ENCODE data around the gene ATP2A2.
A peak's percentile ranks its signal among the peaks of the same experiment; 100 is the strongest.

The ATP2A2 gene

GRCh38 chr12:110347767-110348166 is 66.7 kb downstream of the ATP2A2 start:
- H3K27ac ChIP-seq = no peak overlapping the region

DNA sequence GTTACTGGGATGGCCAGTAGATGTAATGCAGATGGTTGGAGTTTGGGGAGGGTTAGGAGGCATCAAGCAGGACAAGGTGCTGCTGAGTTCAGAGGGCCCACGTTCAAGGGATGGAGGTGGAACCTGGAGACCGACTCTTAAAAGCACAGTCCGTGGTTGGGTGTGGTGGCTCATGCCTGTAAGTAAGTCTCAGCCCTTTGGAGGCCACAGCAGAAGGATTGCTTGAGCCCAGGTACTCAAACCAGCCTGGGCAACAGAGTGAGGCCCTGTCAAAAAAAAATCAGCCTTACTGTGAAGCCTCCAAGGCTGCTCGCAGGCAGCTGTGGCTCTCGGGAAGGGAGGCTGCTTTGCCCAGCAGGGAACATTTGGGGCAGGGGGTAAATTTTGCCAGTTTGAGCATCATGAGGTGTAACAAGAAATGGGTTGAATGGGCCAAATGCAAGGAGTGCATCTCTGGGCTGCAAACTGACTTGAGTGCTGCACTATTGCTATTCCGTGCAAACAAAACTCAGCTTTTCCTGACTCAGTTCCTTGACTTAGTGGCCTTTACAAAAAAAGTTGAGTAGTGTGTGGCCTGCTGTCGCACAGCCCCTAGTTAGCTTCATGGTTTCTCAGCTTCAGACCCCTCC is 67.5 kb downstream of the ATP2A2 start:
- H3K4me3 ChIP-seq = no peak overlapping the region
- TF ChIP-seq, protein P1, sequence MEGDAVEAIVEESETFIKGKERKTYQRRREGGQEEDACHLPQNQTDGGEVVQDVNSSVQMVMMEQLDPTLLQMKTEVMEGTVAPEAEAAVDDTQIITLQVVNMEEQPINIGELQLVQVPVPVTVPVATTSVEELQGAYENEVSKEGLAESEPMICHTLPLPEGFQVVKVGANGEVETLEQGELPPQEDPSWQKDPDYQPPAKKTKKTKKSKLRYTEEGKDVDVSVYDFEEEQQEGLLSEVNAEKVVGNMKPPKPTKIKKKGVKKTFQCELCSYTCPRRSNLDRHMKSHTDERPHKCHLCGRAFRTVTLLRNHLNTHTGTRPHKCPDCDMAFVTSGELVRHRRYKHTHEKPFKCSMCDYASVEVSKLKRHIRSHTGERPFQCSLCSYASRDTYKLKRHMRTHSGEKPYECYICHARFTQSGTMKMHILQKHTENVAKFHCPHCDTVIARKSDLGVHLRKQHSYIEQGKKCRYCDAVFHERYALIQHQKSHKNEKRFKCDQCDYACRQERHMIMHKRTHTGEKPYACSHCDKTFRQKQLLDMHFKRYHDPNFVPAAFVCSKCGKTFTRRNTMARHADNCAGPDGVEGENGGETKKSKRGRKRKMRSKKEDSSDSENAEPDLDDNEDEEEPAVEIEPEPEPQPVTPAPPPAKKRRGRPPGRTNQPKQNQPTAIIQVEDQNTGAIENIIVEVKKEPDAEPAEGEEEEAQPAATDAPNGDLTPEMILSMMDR (IDR thresholded peaks at IDR 0.05) = no peak
- DNase-seq (ENCODE audit: low spot score) = peak; percentile 53
- no peak overlapping the region for H3K27ac ChIP-seq

More at GRCh38 chr12:110347767-110348166, 66.7 kb downstream of the ATP2A2 start:
- DNase-seq (ENCODE audit: low spot score) = no peak
- no peak overlapping the region for H3K4me3 ChIP-seq
- TF ChIP-seq, protein P1 (IDR thresholded peaks at IDR 0.05) = no peak

DNA sequence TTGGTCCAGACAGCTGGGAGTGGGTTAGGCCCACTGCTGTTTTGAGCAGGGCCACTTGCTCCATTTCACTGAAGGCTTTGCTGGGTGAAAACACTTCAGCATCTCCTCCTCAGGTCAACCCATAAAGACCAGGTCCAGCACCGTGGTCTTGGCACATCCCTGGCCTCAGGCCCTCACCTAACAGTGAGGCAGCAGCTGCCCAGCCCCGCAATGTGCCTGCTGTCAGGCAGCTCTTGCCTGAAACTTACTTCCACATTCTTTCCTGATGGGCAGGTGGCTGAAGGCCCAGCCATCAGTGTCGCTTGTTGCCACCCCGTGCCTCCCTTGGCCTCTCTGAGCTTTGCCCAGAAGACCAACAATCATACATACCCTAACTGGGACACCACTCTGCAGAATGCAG is 68.0 kb downstream of the ATP2A2 start:
- peak; percentile 68 for DNase-seq (ENCODE audit: low spot score)
- H3K4me3 ChIP-seq = no peak overlapping the region
- H3K27ac ChIP-seq = no peak overlapping the region
- TF ChIP-seq, protein P1 (IDR thresholded peaks at IDR 0.05) = no peak

DNA sequence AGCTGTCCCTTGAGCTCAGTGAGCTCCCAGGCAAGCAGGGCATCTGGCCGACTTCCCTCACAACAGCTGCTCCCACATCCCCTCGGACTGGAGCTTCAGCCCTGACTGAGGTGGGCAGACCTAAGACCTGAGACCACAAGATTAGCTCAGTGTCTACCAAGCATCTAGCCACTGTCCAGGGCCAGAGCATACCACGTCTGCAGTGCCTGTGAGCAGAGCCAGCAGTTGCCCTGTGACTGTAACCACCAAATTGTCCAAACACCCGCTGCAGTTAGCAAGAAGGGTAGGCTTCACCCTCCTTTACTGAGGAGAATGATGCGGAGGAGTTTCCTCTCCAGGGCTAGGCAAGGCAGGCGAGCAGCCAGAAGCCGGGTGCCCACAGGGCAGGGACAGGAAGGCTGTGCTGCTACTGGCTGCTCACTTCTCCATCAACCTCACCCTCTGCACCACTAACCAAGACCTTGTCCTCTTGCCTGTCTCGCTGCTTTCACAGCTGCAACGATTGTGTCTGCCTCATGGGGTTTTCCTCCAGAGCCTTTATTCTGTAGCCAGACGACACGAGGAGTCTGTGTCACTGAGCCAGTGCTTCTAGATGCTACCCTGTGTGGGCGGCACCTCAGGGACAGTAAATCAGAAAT is 68.6 kb downstream of the ATP2A2 start:
- DNase-seq (ENCODE audit: low spot score) = peak; percentile 65
- Histone ChIP-seq H3K27ac (no peak overlapping the region), H3K4me3 (no peak overlapping the region)
- TF ChIP-seq, protein P1 (IDR thresholded peaks at IDR 0.05) = no peak

DNA sequence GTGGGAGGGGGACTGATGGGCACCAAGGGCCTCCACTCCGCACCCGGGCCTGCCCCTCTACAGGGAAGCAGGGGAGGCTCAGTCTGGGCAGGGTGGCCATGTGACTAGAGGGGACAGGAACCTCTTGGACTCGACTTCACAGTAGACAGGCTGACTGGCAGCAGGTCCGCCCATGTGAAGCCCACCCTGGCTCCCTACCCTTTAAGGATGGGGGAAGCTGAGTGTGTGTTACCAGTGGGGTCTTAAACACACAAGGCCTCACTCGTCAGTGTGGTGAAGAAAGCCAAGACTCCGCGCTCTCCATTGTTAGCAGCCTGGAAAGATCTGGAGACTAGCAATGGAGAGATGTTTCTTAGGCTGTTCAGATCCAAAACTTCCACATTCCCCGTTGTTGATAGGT is 70.1 kb downstream of the ATP2A2 start:
- no peak overlapping the region for H3K4me3 ChIP-seq
- TF ChIP-seq, protein P1 (IDR thresholded peaks at IDR 0.05) = no peak
- no peak overlapping the region for H3K27ac ChIP-seq
- DNase-seq (ENCODE audit: low spot score) = no peak

GRCh38 chr12:110352401-110352800 is 71.4 kb downstream of the ATP2A2 start:
- no peak for DNase-seq (ENCODE audit: low spot score)
- Histone ChIP-seq H3K4me3 (no peak overlapping the region), H3K27ac (no peak overlapping the region)
- TF ChIP-seq, protein P1 (IDR thresholded peaks at IDR 0.05) = no peak
